Endothelial cell of umbilical vein (primary cell): ENCODE results near the gene GNAI1. TPM values are rescaled to one million over a fixed set of nuclear protein-coding genes. Genes with fewer than 3 reads are reported as not detected.
"Not testable (repeated sequence)": the region's sequence is repeated elsewhere in the genome, so short reads cannot be mapped to it uniquely, and the experiment has no call there.

ENCODE experiments used
- BruUV-seq: library from RNA; stranded (reverse); fragments of 400-500 nt; replicated peaks from 2 replicates; lab custom pipeline; 2021; lab: Mats Ljungman, UMichigan
- CTCF ChIA-PET: fragments of 300-600, 350-600 bp; sonication (Branson Sonifier 250); formaldehyde crosslinking; loops from one replicate; lab custom pipeline; 2021; ENCODE audit warnings: antibody characterized with exemption, inconsistent platforms; lab: Charles Lee
- POLR2A ChIA-PET: fragments of 300-600, 350-600 bp; sonication (Branson Sonifier 250); formaldehyde crosslinking; loops from one replicate; lab custom pipeline; 2021; ENCODE audit warnings: antibody characterized with exemption, inconsistent platforms; lab: Charles Lee
- DNase-seq: peaks from one replicate; pipeline ENCODE4 v3.0.0-alpha.2; 2011; ENCODE audit warnings: low read depth, low spot score
- FAIRE-seq: peaks from 2 replicates; lab custom pipeline; 2011; peaks lifted over from hg19 to GRCh38; lab: Jason Lieb, UNC
- H2AFZ ChIP-seq: 2 replicates; pipeline ENCODE4 v1.6.0; 2012; ENCODE audit warnings: low read depth, low read length, control low read depth, inconsistent platforms
- H3K27ac ChIP-seq: 2 replicates; pipeline ENCODE4 v1.5.1; 2011; ENCODE audit warnings: low read depth, mild to moderate bottlenecking, control low read depth, low read length, moderate library complexity; ENCODE audit not compliant: insufficient read depth
- H3K27me3 ChIP-seq, 2 experiments: 2 replicates each; pipeline versions ENCODE4 v1.6.0 to v1.6.1; 2011; ENCODE audit warnings: low read length in 2 of 2, mixed read lengths in 1 of 2; ENCODE audit not compliant: control insufficient read depth in 2 of 2, insufficient read depth in 2 of 2
- H3K36me3 ChIP-seq, 2 experiments: 2 replicates in 1 of 2; 3 replicates in 1 of 2; pipeline ENCODE4 v1.5.1; 2011; ENCODE audit warnings: low read length in 2 of 2, mild to moderate bottlenecking in 1 of 2, moderate library complexity in 1 of 2; ENCODE audit not compliant: control insufficient read depth in 2 of 2, insufficient read depth in 2 of 2; ENCODE audit errors: extremely low read depth in 1 of 2
- H3K4me1 ChIP-seq: 3 replicates; pipeline ENCODE4 v1.5.1; 2011; ENCODE audit warnings: mild to moderate bottlenecking, low read length; ENCODE audit not compliant: control insufficient read depth, insufficient read depth; ENCODE audit errors: extremely low read depth
- H3K4me2 ChIP-seq: 2 replicates; pipeline ENCODE4 v1.6.1; 2011; ENCODE audit warnings: low read length, control low read depth, mixed read lengths; ENCODE audit not compliant: insufficient read depth
- H3K4me3 ChIP-seq, 3 experiments: fragments of 200-600 bp in 1 of 3; sonication (generic), shearing (Covaris generic) in 1 of 3; replicated peaks in 1 of 3; 2 replicates each; pipeline ENCODE4 v1.5.1; 2011 to 2016; ENCODE audit warnings: control low read depth in 3 of 3, low read length in 3 of 3, mild to moderate bottlenecking in 2 of 3, inconsistent platforms in 1 of 3, low read depth in 1 of 3, moderate library complexity in 1 of 3; ENCODE audit not compliant: insufficient read depth in 1 of 3
- H3K79me2 ChIP-seq: 2 replicates; pipeline ENCODE4 v1.6.0; 2012; ENCODE audit warnings: low read length, inconsistent platforms; ENCODE audit not compliant: control insufficient read depth, insufficient read depth
- H3K9ac ChIP-seq: replicated peaks from 2 replicates; pipeline ENCODE3; 2011; ENCODE audit warnings: low read length, control low read depth; ENCODE audit not compliant: insufficient read depth; ENCODE audit errors: extremely low read depth
- H3K9me1 ChIP-seq: replicated peaks from 3 replicates; pipeline ENCODE4 v1.6.0; 2011; ENCODE audit warnings: mild to moderate bottlenecking, low read length; ENCODE audit not compliant: control insufficient read depth, insufficient read depth; ENCODE audit errors: extremely low read depth
- H3K9me3 ChIP-seq: replicated peaks from 2 replicates; pipeline ENCODE4 v1.5.1; 2012; ENCODE audit warnings: low read length, inconsistent platforms; ENCODE audit not compliant: control insufficient read depth, insufficient read depth
- H4K20me1 ChIP-seq: replicated peaks from 2 replicates; pipeline ENCODE3; 2011; ENCODE audit warnings: mild to moderate bottlenecking, low read length; ENCODE audit not compliant: control insufficient read depth, insufficient read depth; ENCODE audit errors: extremely low read depth
- CTCF ChIP-seq, 2 donors: IDR thresholded peaks; 1 replicate in 1 of 2; 2 replicates in 1 of 2; pipeline ENCODE4 v1.5.1; 2011; ENCODE audit warnings: low read length in 2 of 2, mild to moderate bottlenecking in 2 of 2, moderate library complexity in 2 of 2, control low read depth in 1 of 2, inconsistent platforms in 1 of 2, low read depth in 1 of 2; ENCODE audit not compliant: insufficient read depth in 1 of 2; ENCODE audit errors: extremely low read depth in 1 of 2
- EZH2 ChIP-seq: IDR thresholded peaks from 2 replicates; pipeline ENCODE4 v1.6.1; 2012; ENCODE audit warnings: borderline replicate concordance, low read depth, mild to moderate bottlenecking, moderate library complexity, low read length, inconsistent platforms; ENCODE audit not compliant: severe bottlenecking
- FOS ChIP-seq: IDR thresholded peaks from 2 replicates; pipeline ENCODE4 v1.6.1; 2011; ENCODE audit warnings: mild to moderate bottlenecking, low read length, moderate library complexity, borderline replicate concordance; ENCODE audit not compliant: insufficient read depth
- GATA2 ChIP-seq: IDR thresholded peaks from 2 replicates; pipeline ENCODE4 v1.7.0; 2011; ENCODE audit warnings: low read depth, mild to moderate bottlenecking, moderate library complexity, mixed read lengths, low read length; ENCODE audit not compliant: insufficient read length, insufficient read depth
- JUN ChIP-seq: IDR thresholded peaks from 2 replicates; pipeline ENCODE4 v1.6.1; 2011; ENCODE audit warnings: borderline replicate concordance, low read depth; ENCODE audit not compliant: insufficient read length, insufficient read depth
- MYC ChIP-seq: IDR thresholded peaks from one replicate; pipeline ENCODE4 v1.6.1; 2011; ENCODE audit warnings: mild to moderate bottlenecking, low read depth, low read length
- POLR2A ChIP-seq: IDR thresholded peaks from 2 replicates; pipeline ENCODE4 v1.6.1; 2012; ENCODE audit warnings: low read depth, mild to moderate bottlenecking, control low read depth, low read length
- POLR2AphosphoS5 ChIP-seq: IDR thresholded peaks from 2 replicates; pipeline ENCODE4 v1.6.1; 2012; ENCODE audit warnings: low read depth, mild to moderate bottlenecking, control low read depth, low read length, moderate library complexity; ENCODE audit not compliant: insufficient read depth
- dilution Hi-C: fragments of 300-500 bp; cut with MboI; formaldehyde crosslinking; loops from one replicate; pipeline ENCODE4 v1.15.0; 2019; ENCODE audit warnings: low sequenced_read_pairs; ENCODE audit not compliant: extremely low pct_ligation_motif_present
- intact Hi-C: fragments of 100-400 bp; cut with micrococcal nuclease; formaldehyde crosslinking; loops from one replicate; pipeline ENCODE4 v1.10.0; 2022
- polyA plus RNA-seq, 4 experiments: library from polyadenylated mRNA; depleted of rRNA in 3 of 4; stranded (reverse) in 3 of 4; unstranded in 1 of 4; fragments of >200 nt; gene quantifications; 2 replicates each; pipeline versions ENCODE4 v1.2.1 to v1.2.3, GENCODE V29; 2011 to 2012; ENCODE audit warnings: missing spikeins in 1 of 4
- total RNA-seq: library from RNA; stranded (reverse); gene quantifications from 2 replicates; pipeline ENCODE4 v1.2.3, GENCODE V29; 2021
- TF ChIP-seq, protein P1 (sequence below): IDR thresholded peaks from 2 replicates; pipeline ENCODE4 v1.6.1; 2011; ENCODE audit not compliant: insufficient read depth, insufficient read length

GNAI1 gene
- total and polyA plus RNA-seq, 2 donors (not counting 3 experiments of a cell fraction or from before 2014, with no cell fraction given) = 7.5 to 15.0 TPM

DNA sequence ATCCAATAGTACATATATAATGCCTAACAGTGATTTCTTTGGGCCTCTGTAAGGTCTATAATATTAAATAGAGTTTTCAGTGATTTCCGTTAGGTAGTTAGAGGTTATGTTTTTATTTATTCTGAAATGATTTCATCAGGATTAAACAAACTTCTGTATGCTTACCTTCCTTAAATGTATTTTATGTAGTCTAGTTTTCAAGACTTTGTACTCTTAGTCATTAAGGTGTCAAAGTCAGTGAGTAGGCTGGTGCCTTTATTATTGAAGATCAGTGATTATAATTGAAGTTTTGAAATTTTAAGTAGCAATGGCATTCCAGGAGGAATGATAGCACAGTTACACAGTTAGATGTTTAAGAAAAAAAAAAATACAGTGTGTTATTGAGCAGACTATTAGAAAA is 20.7 kb downstream of the GNAI1 start:
- Histone ChIP-seq H3K4me1 (no peaks in the 10 kb centered on the region), H4K20me1 (no peaks in the 10 kb centered on the region), H2AFZ (no peak overlapping the region), H3K4me3 (no peak overlapping the region), H3K27me3 (no peaks in the 10 kb centered on the region), H3K27ac (no peak overlapping the region), H3K9me3 (no peaks in the 10 kb centered on the region), H3K9ac (no peak overlapping the region), H3K79me2 (peaks cover 13% of the 10 kb centered on the region), H3K4me2 (no peak overlapping the region), H3K9me1 (no peaks in the 10 kb centered on the region), H3K36me3 (no peaks in the 10 kb centered on the region)
- dilution Hi-C loops = no loop called here
- no peak for FAIRE-seq
- intact Hi-C loops = no loop called here
- ChIA-PET CTCF (interaction anchor here (0.8 to 1.3 kb wide), 2 partner anchors 237 kb away, joined by 3 to 8 read pairs; no protein-coding TSS in a partner anchor), POLR2A (no interaction called here)
- BruUV-seq = no TSS peak
- no peak for DNase-seq
- no peak for TF ChIP-seq FOS
- TF ChIP-seq, protein P1, sequence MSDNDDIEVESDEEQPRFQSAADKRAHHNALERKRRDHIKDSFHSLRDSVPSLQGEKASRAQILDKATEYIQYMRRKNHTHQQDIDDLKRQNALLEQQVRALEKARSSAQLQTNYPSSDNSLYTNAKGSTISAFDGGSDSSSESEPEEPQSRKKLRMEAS = no peak
- no peak for TF ChIP-seq CTCF (IDR thresholded peaks at IDR 0.05; ENCODE audit: extremely low read depth in 1 of 2, insufficient read depth in 1 of 2, low read depth in 1 of 2, low read length in 2 of 2)
- no peak for TF ChIP-seq MYC
- TF ChIP-seq EZH2 = no peak
- no peak for TF ChIP-seq POLR2AphosphoS5
- TF ChIP-seq JUN = no peak
- TF ChIP-seq POLR2A = no peak
- no peak for TF ChIP-seq GATA2

GRCh38 chr7:80157770-80158169 is 23.1 kb downstream of the GNAI1 start:
- CTCF ChIA-PET, H3K27ac ChIP-seq, intact Hi-C loops, FAIRE-seq, H3K9me3 ChIP-seq, H3K9ac ChIP-seq, H3K4me2 ChIP-seq, dilution Hi-C loops, H3K4me3 ChIP-seq, BruUV-seq, H3K4me1 ChIP-seq, DNase-seq, H3K9me1 ChIP-seq, H3K27me3 ChIP-seq, H4K20me1 ChIP-seq, H2AFZ ChIP-seq, H3K36me3 ChIP-seq, POLR2A ChIA-PET: not testable (repeated sequence)
- H3K79me2 ChIP-seq = peaks cover 10% of the 10 kb centered on the region
